ENCODE data around the gene FXYD4. TPM values are rescaled to one million over a fixed set of nuclear protein-coding genes. Genes with fewer than 3 reads are reported as not detected.
"Not testable (repeated sequence)": the region's sequence is repeated elsewhere in the genome, so short reads cannot be mapped to it uniquely, and the experiment has no call there.

FXYD4 gene, protein sequence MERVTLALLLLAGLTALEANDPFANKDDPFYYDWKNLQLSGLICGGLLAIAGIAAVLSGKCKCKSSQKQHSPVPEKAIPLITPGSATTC
- total RNA-seq (2014; rRNA removed; shearing (Covaris generic)) = not detected in 2 replicates

DNA sequence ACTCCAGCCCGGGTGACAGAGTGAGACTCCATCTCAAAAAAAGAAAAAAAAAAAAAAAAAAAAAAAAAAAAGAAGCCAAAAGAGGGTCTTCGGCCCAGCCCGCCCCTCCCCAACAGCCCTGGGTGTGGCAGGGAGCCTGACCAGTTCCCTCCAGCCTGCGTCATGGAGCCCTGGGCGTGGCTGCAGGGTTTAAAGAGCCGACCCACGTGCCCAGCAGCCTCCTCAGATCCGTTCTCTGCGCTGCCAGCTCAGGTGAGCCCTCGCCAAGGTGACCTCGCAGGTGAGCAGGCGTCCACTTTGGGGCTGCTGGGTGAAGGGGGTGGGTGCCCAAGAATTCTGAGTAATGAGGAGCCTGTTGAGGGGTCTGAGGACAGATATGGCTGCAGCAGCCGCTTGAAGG is at the start of gene FXYD4:
Gene FXYD4, plus strand, starts transcription at position 219 of the 400 bp plus-strand sequence. CDS start 2,111 bp downstream, outside the sequence.
- Histone ChIP-seq H3K9me3 (replicated peaks) (no peaks in the 10 kb centered on the region), H3K27ac (no peak within 1 kb of the TSS), H3K4me1 (no peaks in the 10 kb centered on the region), H3K36me3 (no peaks in the 10 kb centered on the region), H3K4me3 (no peak within 1 kb of the TSS), H3K27me3 (no peaks in the 10 kb centered on the region)
- no peak for DNase-seq

GRCh38 chr10:43322331-43322730 is 49.1 kb upstream of the FXYD4 start:
- Histone ChIP-seq H3K4me3 (no peak overlapping the region), H3K36me3 (no peaks in the 10 kb centered on the region), H3K9me3 (replicated peaks) (no peaks in the 10 kb centered on the region), H3K4me1 (no peaks in the 10 kb centered on the region), H3K27me3 (no peaks in the 10 kb centered on the region), H3K27ac (no peak overlapping the region)
- DNase-seq = no peak

DNA sequence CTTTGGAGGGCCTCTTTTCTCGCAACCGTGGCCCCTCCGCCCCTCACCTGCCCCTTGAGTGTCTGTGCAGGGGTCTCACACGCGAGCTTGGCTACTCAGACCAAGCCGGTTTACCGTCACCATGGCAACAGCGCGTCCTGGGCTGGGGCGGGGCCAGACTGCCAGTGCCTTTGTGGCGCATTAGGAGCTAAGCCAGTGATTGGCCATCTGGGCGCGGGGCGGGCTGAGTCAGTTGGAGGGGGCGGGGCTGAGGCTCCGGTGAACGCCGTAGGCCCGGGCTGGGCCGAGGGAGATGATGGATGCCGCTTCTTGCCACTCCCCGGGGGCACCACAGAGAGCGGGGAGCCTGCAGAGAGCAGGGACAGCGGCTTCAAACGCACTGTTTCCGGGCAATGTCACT is 48.7 kb upstream of the FXYD4 start:
- Histone ChIP-seq H3K36me3 (no peaks in the 10 kb centered on the region), H3K4me3 (no peak overlapping the region), H3K4me1 (no peaks in the 10 kb centered on the region), H3K27me3 (no peaks in the 10 kb centered on the region), H3K27ac (no peak overlapping the region), H3K9me3 (replicated peaks) (no peaks in the 10 kb centered on the region)
- DNase-seq = no peak

DNA sequence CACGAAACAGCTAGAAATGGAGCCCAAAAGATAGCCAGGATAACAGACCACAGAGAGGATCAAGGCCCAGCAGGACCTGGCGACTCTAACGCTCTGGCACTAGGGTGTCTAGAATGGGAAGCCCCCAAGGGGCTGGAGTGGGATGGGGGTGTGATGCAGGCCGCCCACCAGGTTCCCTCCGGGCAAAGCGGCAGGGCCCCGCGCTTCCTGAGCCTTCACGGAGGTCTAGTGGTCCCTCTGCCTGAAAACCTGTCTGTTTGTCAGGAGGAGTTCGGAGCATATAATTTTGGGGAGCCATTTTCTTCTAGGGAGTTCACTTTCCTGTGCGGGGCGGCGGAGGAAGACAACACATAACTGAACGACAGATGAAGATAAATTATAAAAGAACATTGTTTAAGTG is 48.2 kb upstream of the FXYD4 start:
- DNase-seq = no peak
- no peaks in the 10 kb centered on the region for H3K9me3 ChIP-seq (replicated peaks)
- no peak overlapping the region for H3K4me3 ChIP-seq
- no peak overlapping the region for H3K27ac ChIP-seq
- H3K4me1 ChIP-seq = no peaks in the 10 kb centered on the region
- no peaks in the 10 kb centered on the region for H3K36me3 ChIP-seq
- H3K27me3 ChIP-seq = no peaks in the 10 kb centered on the region

DNA sequence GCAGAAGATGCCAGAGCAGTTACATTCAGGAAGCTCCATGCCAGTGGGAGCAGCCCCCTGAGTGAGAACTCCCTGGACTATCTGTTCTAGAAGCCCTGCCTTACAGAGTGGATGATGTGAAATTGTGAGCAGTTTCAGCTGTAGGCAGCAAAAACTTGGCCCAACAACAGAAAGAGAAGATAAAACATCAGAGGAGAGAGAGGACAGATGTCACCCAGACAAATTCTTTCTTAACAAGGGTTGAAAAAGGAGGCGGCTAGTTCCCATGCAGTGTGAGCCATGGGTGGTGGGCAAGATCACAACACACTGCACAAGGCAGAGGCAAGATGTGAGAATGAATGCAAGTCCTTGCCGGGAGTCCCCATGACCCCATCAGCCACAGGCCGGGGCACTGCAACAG is 46.6 kb upstream of the FXYD4 start:
- Histone ChIP-seq H3K9me3 (replicated peaks) (no peaks in the 10 kb centered on the region), H3K4me1 (no peaks in the 10 kb centered on the region), H3K27me3 (no peaks in the 10 kb centered on the region), H3K27ac (no peak overlapping the region), H3K4me3 (no peak overlapping the region), H3K36me3 (no peaks in the 10 kb centered on the region)
- no peak for DNase-seq

DNA sequence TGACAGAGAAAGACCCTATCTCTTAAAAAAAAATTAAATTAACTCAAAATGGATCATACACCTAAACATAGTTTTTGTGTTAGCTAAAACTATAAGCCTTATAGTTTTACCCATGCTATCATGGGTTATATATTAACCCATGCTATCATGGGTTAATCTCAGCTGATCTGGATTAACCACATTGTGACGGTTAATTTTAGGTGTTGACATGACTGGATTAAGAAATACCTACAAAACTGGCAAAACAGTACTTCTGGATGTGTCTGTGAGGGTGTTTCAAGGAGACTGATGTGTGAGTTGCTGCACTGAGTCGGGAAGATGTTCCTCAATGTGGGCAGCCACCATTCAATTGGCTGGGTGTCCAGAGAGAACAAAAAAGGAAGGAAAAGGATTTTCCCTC is 44.3 kb upstream of the FXYD4 start:
- H3K4me1 ChIP-seq = no peaks in the 10 kb centered on the region
- no peaks in the 10 kb centered on the region for H3K9me3 ChIP-seq (replicated peaks)
- no peaks in the 10 kb centered on the region for H3K27me3 ChIP-seq
- no peaks in the 10 kb centered on the region for H3K36me3 ChIP-seq
- no peak overlapping the region for H3K4me3 ChIP-seq
- DNase-seq = no peak
- H3K27ac ChIP-seq = no peak overlapping the region

DNA sequence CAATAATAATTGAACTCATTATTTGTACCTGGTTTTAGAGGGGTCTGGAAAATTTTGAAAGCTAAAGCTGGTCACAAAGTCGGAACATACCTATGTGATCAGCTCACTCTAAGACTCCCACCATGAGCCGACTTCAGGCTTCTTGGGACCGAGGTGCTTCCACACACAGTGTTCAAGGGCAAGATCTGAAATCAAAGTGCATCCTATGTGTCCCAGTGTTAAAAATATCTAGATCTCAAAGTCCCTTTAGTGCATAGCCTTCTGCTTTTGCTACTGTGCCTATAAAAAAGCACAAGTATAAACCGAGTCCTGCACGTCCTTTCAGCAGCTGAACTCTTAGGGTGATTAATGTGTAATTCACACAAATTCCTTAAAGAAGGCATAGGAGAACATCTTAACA is 43.5 kb upstream of the FXYD4 start:
- Histone ChIP-seq H3K4me3 (no peak overlapping the region), H3K27ac (no peak overlapping the region), H3K4me1 (no peaks in the 10 kb centered on the region), H3K9me3 (replicated peaks) (no peaks in the 10 kb centered on the region), H3K27me3 (no peaks in the 10 kb centered on the region), H3K36me3 (no peaks in the 10 kb centered on the region)
- DNase-seq = no peak

DNA sequence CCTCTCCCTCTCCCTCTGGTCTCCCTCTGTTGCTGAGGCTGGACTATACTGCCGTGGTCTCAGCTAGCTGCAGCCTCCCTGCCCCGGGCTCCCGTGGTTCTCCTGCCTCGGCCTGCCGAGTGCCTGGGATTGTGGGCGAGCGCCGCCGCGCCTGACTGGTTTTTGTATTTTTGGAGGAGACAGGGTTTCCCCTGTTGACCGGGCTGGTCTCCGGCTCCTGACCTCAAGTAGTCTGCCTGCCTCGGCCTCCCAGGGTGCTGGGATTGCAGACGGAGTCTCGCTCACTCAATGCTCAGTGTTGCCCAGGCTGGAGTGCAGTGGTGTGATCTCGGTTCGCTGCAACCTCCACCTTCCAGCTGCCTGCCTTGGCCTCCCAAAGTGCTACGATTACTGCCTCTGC is 42.6 kb upstream of the FXYD4 start:
- not testable (repeated sequence) for DNase-seq; H3K36me3 ChIP-seq; H3K4me1 ChIP-seq; H3K27ac ChIP-seq; H3K9me3 ChIP-seq (replicated peaks); H3K4me3 ChIP-seq; H3K27me3 ChIP-seq

GRCh38 chr10:43329246-43329885 is 42.1 kb upstream of the FXYD4 start:
- not testable (repeated sequence) for H3K4me3 ChIP-seq; H3K27ac ChIP-seq; H3K9me3 ChIP-seq (replicated peaks); DNase-seq; H3K36me3 ChIP-seq; H3K27me3 ChIP-seq; H3K4me1 ChIP-seq

GRCh38 chr10:43330049-43330823 is 41.2 kb upstream of the FXYD4 start:
- H3K4me3 ChIP-seq; DNase-seq; H3K36me3 ChIP-seq; H3K9me3 ChIP-seq (replicated peaks); H3K4me1 ChIP-seq; H3K27ac ChIP-seq; H3K27me3 ChIP-seq: not testable (repeated sequence)

GRCh38 chr10:43330824-43331127 is 40.7 kb upstream of the FXYD4 start:
- H3K9me3 ChIP-seq (replicated peaks); H3K27ac ChIP-seq; DNase-seq; H3K4me3 ChIP-seq; H3K36me3 ChIP-seq; H3K4me1 ChIP-seq; H3K27me3 ChIP-seq: not testable (repeated sequence)

GRCh38 chr10:43333653-43334052 is 37.8 kb upstream of the FXYD4 start:
- H3K4me1 ChIP-seq = no peaks in the 10 kb centered on the region
- no peaks in the 10 kb centered on the region for H3K27me3 ChIP-seq
- DNase-seq = no peak
- no peaks in the 10 kb centered on the region for H3K9me3 ChIP-seq (replicated peaks)
- no peak overlapping the region for H3K4me3 ChIP-seq
- H3K27ac ChIP-seq = no peak overlapping the region
- no peaks in the 10 kb centered on the region for H3K36me3 ChIP-seq

GRCh38 chr10:43336061-43336460 is 35.4 kb upstream of the FXYD4 start:
- Histone ChIP-seq H3K27me3 (no peaks in the 10 kb centered on the region), H3K36me3 (no peaks in the 10 kb centered on the region), H3K4me3 (no peak overlapping the region), H3K4me1 (no peaks in the 10 kb centered on the region), H3K9me3 (replicated peaks) (no peaks in the 10 kb centered on the region), H3K27ac (no peak overlapping the region)
- DNase-seq = no peak

DNA sequence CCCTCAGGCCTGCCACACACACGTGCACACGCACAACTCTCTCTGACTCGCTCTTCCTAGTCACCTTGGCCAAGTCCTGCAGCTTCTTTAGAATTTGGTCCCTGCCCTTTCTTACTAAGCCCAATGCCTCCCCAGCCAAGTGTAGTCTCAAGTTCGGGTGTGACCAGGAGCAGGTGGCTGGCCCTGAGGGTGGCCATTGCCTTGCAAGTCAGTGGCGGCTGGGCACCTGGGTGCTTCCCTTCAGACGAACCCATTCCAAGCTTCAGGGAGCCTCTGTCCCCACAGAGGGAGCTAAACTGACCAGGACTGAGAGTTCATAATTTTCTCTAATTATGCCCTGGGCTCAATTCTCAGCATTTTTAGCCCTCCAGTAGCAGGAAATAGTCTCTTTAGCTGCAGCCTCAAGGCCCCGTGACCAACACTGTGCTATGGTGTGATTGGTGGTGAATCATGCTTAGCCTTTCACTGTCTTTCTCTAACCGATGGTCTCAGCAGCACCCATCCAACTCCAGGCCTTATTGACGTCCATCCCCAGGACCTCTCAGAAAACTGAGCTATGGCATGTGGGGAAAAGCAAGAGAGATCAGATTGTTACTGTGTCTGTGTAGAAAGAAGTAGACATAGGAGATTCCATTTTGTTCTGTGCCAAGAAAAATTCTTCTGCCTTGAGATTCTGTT is 34.7 kb upstream of the FXYD4 start:
- Histone ChIP-seq H3K27me3 (no peaks in the 10 kb centered on the region), H3K36me3 (no peaks in the 10 kb centered on the region), H3K4me3 (no peak overlapping the region), H3K27ac (no peak overlapping the region), H3K4me1 (no peaks in the 10 kb centered on the region), H3K9me3 (replicated peaks) (no peaks in the 10 kb centered on the region)
- DNase-seq = no peak

- H3K36me3 ChIP-seq; H3K27ac ChIP-seq; H3K4me1 ChIP-seq; H3K9me3 ChIP-seq (replicated peaks); H3K4me3 ChIP-seq; H3K27me3 ChIP-seq: not testable (repeated sequence)
- DNase-seq = peak; percentile 26
Observed at GRCh38 chr10:43337536-43337935, 33.9 kb upstream of the FXYD4 start.

Measured in SJCRH30 (cell line).